ENCODE results near the gene GTPBP4. TPM values are rescaled to one million over a fixed set of nuclear protein-coding genes. Genes with fewer than 3 reads are reported as not detected.

Gene GTPBP4
- 10 to 100 TPM; 22.9 to 29.8 (median 27.5) TPM for total RNA-seq
- polyA plus RNA-seq, result 16.8 TPM
- long read RNA-seq, donor 1, full-length matches to known transcripts, result 60 of 80 reads
- long read RNA-seq, donor 1, partial matches to known transcripts, result 15 of 80 reads
- long read RNA-seq, donor 1, other reads (novel, unspliced or antisense), result 5 of 80 reads
- long read RNA-seq, donor 2, full-length matches to known transcripts, result 20 of 21 reads
- long read RNA-seq, donor 2, partial matches to known transcripts, result 1 of 21 reads
- long read RNA-seq, donor 2, other reads (novel, unspliced or antisense), result 0 of 21 reads
- long read RNA-seq, donor 3, full-length matches to known transcripts, result 65 of 161 reads
- long read RNA-seq, donor 3, partial matches to known transcripts, result 80 of 161 reads
- long read RNA-seq, donor 3, other reads (novel, unspliced or antisense), result 16 of 161 reads
- long read RNA-seq, donor 4, full-length matches to known transcripts, result 34 of 37 reads
- long read RNA-seq, donor 4, partial matches to known transcripts, result 1 of 37 reads
- long read RNA-seq, donor 4, other reads (novel, unspliced or antisense), result 2 of 37 reads

- peak within 1 kb of the TSS; percentile 59 for H3K27ac ChIP-seq (ENCODE audit: low read length)
- intact Hi-C loops (cut with DNase I), result loop anchor here in 1 of 4 donors (10.0 kb wide), 1 partner anchor 53 kb away; the partner anchor contains the start of gene LARP4B
- peak; percentile 99 for ATAC-seq
- DNase-seq, result peak; percentile 99 to 100 (median 100)
- WGBS, result under 1% methylated on average over 74 of the region's 74 CpGs
- H3K4me1 ChIP-seq (ENCODE audit: control insufficient read depth, insufficient read depth, low read length), result peaks cover 10% of the 10 kb centered on the region
- H3K9me3 ChIP-seq (ENCODE audit: control insufficient read depth, low read length), result no peaks in the 10 kb centered on the region
- peak within 1 kb of the TSS; percentile 83 for H3K4me3 ChIP-seq (ENCODE audit: low read length)
- H3K27me3 ChIP-seq (ENCODE audit: control insufficient read depth, insufficient read depth), result no peaks in the 10 kb centered on the region
These were observed at the start of gene GTPBP4 for GRCh38 chr10:987870-988666. Gene GTPBP4, plus strand, starts transcription at chr10:988434. Its CDS starts 46 bp downstream, at chr10:988480.

GRCh38 chr10:938941-939678 lies 49.1 kb upstream of the GTPBP4 start:
- no peaks in the 10 kb centered on the region for H3K27me3 ChIP-seq (ENCODE audit: control insufficient read depth, insufficient read depth)
- 82% methylated on average over 10 of the region's 10 CpGs for WGBS
- DNase-seq (no peak), ATAC-seq (no peak)
- H3K4me1 ChIP-seq (ENCODE audit: control insufficient read depth, insufficient read depth, low read length), result no peaks in the 10 kb centered on the region
- H3K4me3 ChIP-seq (ENCODE audit: low read length), result no peak overlapping the region
- H3K27ac ChIP-seq (ENCODE audit: low read length), result no peak overlapping the region
- intact Hi-C loops (cut with DNase I), result loop anchor here in 2 of 4 donors (10.0 kb wide), 2 partner anchors 46 to 254 kb away; partner anchors contain the start of genes DIP2C (in 1 of the 2) and GTPBP4 (in 1 of the 2)
- no peaks in the 10 kb centered on the region for H3K9me3 ChIP-seq (ENCODE audit: control insufficient read depth, low read length)

- Histone ChIP-seq H3K9me3 (ENCODE audit: control insufficient read depth, low read length) (no peaks in the 10 kb centered on the region), H3K4me3 (ENCODE audit: low read length) (no peak overlapping the region), H3K27ac (ENCODE audit: low read length) (no peak overlapping the region), H3K4me1 (ENCODE audit: control insufficient read depth, insufficient read depth, low read length) (no peaks in the 10 kb centered on the region), H3K27me3 (ENCODE audit: control insufficient read depth, insufficient read depth) (no peaks in the 10 kb centered on the region)
- intact Hi-C loops (cut with DNase I), result no loop called here
- WGBS, result 92% methylated on average over 17 of the region's 17 CpGs
- DNase-seq, result no peak
- no peak for ATAC-seq
These were observed 44.8 kb upstream of the GTPBP4 start for GRCh38 chr10:943334-944033.

GRCh38 chr10:944034-944831 lies 44.0 kb upstream of the GTPBP4 start:
- no peaks in the 10 kb centered on the region for H3K27me3 ChIP-seq (ENCODE audit: control insufficient read depth, insufficient read depth)
- DNase-seq (peak; percentile 76 to 87 (median 87)), ATAC-seq (peak; percentile 87 to 88)
- H3K27ac ChIP-seq (ENCODE audit: low read length), result no peak overlapping the region
- H3K9me3 ChIP-seq (ENCODE audit: control insufficient read depth, low read length), result no peaks in the 10 kb centered on the region
- no peaks in the 10 kb centered on the region for H3K4me1 ChIP-seq (ENCODE audit: control insufficient read depth, insufficient read depth, low read length)
- WGBS, result 68% methylated on average over 14 of the region's 14 CpGs
- intact Hi-C loops (cut with DNase I), result no loop called here
- H3K4me3 ChIP-seq (ENCODE audit: low read length), result no peak overlapping the region

- no peak for ATAC-seq
- no peak overlapping the region for H3K4me3 ChIP-seq (ENCODE audit: low read length)
- 91% methylated on average over 6 of the region's 6 CpGs for WGBS
- no peaks in the 10 kb centered on the region for H3K9me3 ChIP-seq (ENCODE audit: control insufficient read depth, low read length)
- intact Hi-C loops (cut with DNase I), result no loop called here
- H3K4me1 ChIP-seq (ENCODE audit: control insufficient read depth, insufficient read depth, low read length), result no peaks in the 10 kb centered on the region
- no peaks in the 10 kb centered on the region for H3K27me3 ChIP-seq (ENCODE audit: control insufficient read depth, insufficient read depth)
- no peak overlapping the region for H3K27ac ChIP-seq (ENCODE audit: low read length)
- no peak for DNase-seq
These were observed 42.5 kb upstream of the GTPBP4 start for GRCh38 chr10:945778-946177.

GRCh38 chr10:947051-947450 lies 41.2 kb upstream of the GTPBP4 start:
- intact Hi-C loops (cut with DNase I), result no loop called here
- 79% methylated on average over 9 of the region's 9 CpGs for WGBS
- Histone ChIP-seq H3K27me3 (ENCODE audit: control insufficient read depth, insufficient read depth) (no peaks in the 10 kb centered on the region), H3K9me3 (ENCODE audit: control insufficient read depth, low read length) (no peaks in the 10 kb centered on the region), H3K4me1 (ENCODE audit: control insufficient read depth, insufficient read depth, low read length) (no peaks in the 10 kb centered on the region), H3K27ac (ENCODE audit: low read length) (no peak overlapping the region), H3K4me3 (ENCODE audit: low read length) (no peak overlapping the region)
- no peak for ATAC-seq
- DNase-seq, result no peak

- DNase-seq (no peak), ATAC-seq (no peak)
- Histone ChIP-seq H3K9me3 (ENCODE audit: control insufficient read depth, low read length) (no peaks in the 10 kb centered on the region), H3K27ac (ENCODE audit: low read length) (no peak overlapping the region), H3K4me1 (ENCODE audit: control insufficient read depth, insufficient read depth, low read length) (no peaks in the 10 kb centered on the region), H3K27me3 (ENCODE audit: control insufficient read depth, insufficient read depth) (no peaks in the 10 kb centered on the region), H3K4me3 (ENCODE audit: low read length) (no peak overlapping the region)
- 92% methylated on average over 10 of the region's 10 CpGs for WGBS
- intact Hi-C loops (cut with DNase I), result no loop called here
These were observed 40.4 kb upstream of the GTPBP4 start for GRCh38 chr10:947881-948280.

- intact Hi-C loops (cut with DNase I), result no loop called here
- Histone ChIP-seq H3K27me3 (ENCODE audit: control insufficient read depth, insufficient read depth) (no peaks in the 10 kb centered on the region), H3K4me1 (ENCODE audit: control insufficient read depth, insufficient read depth, low read length) (no peaks in the 10 kb centered on the region), H3K27ac (ENCODE audit: low read length) (no peak overlapping the region), H3K4me3 (ENCODE audit: low read length) (no peak overlapping the region), H3K9me3 (ENCODE audit: control insufficient read depth, low read length) (no peaks in the 10 kb centered on the region)
- ATAC-seq (no peak), DNase-seq (no peak)
- WGBS, result 93% methylated on average over 10 of the region's 10 CpGs
These were observed 39.9 kb upstream of the GTPBP4 start for GRCh38 chr10:948347-948746.

GRCh38 chr10:949446-949845 lies 38.8 kb upstream of the GTPBP4 start:
- 76% methylated on average over 9 of the region's 9 CpGs for WGBS

More at GRCh38 chr10:949446-949845, 38.8 kb upstream of the GTPBP4 start:
- Histone ChIP-seq H3K27ac (ENCODE audit: low read length) (no peak overlapping the region), H3K4me3 (ENCODE audit: low read length) (no peak overlapping the region), H3K27me3 (ENCODE audit: control insufficient read depth, insufficient read depth) (no peaks in the 10 kb centered on the region), H3K9me3 (ENCODE audit: control insufficient read depth, low read length) (no peaks in the 10 kb centered on the region), H3K4me1 (ENCODE audit: control insufficient read depth, insufficient read depth, low read length) (no peaks in the 10 kb centered on the region)
- ATAC-seq (no peak), DNase-seq (no peak)
- intact Hi-C loops (cut with DNase I), result no loop called here

Data from right cardiac atrium (tissue), 5 donors.